Chondrocyte (in vitro differentiated cells): ENCODE results near the gene XPOT. TPM values are rescaled to one million over a fixed set of nuclear protein-coding genes. Genes with fewer than 3 reads are reported as not detected.

Experiments
- DNase-seq: peaks from one replicate; pipeline ENCODE4 v3.0.0; 2021; ENCODE audit warnings: mixed read lengths, low spot score
- H3K27ac Mint-ChIP-seq: one replicate; pipeline ENCODE4 v1.8.0; 2021; ENCODE audit warnings: mild to moderate bottlenecking, moderate library complexity, mixed read lengths; ENCODE audit not compliant: unreplicated experiment
- H3K27me3 Mint-ChIP-seq: 2 replicates; pipeline ENCODE4 v1.8.0; 2021; ENCODE audit warnings: low read depth, mixed read lengths
- H3K36me3 Mint-ChIP-seq: 2 replicates; pipeline ENCODE4 v1.8.0; 2021; ENCODE audit warnings: low read depth, mixed read lengths
- H3K4me1 Mint-ChIP-seq: 2 replicates; pipeline ENCODE4 v1.8.0; 2021; ENCODE audit warnings: low read depth, mild to moderate bottlenecking, mixed read lengths
- H3K4me3 Mint-ChIP-seq: one replicate; pipeline ENCODE4 v1.8.0; 2021; ENCODE audit warnings: mild to moderate bottlenecking, moderate library complexity, mixed read lengths; ENCODE audit not compliant: unreplicated experiment
- H3K9me3 Mint-ChIP-seq: 2 replicates; pipeline ENCODE4 v1.8.0; 2021; ENCODE audit warnings: low read depth, mixed read lengths
- CTCF ChIP-seq: fragments of 200-600 bp; sonication (generic); IDR thresholded peaks from 2 replicates; pipeline ENCODE4 v1.5.0; 2021; ENCODE audit warnings: antibody characterized with exemption, mild to moderate bottlenecking, moderate library complexity
- total RNA-seq: library from RNA; stranded (reverse); gene quantifications from 3 replicates; pipeline ENCODE4 v1.2.1, GENCODE V29; 2021

XPOT gene
- total RNA-seq, 1 donor from 2014 or later = 213 TPM

- TF ChIP-seq CTCF = no peak
- Mint-ChIP-seq H3K4me3 (no peak overlapping the region), H3K9me3 (peaks cover 10% of the 10 kb centered on the region), H3K36me3 (peaks cover 2% of the 10 kb centered on the region), H3K27ac (no peak overlapping the region), H3K27me3 (no peaks in the 10 kb centered on the region), H3K4me1 (peaks cover 4% of the 10 kb centered on the region)
- no peak for DNase-seq
Observed at GRCh38 chr12:64385019-64385418, 19.2 kb upstream of the XPOT start.

- Mint-ChIP-seq H3K27me3 (no peaks in the 10 kb centered on the region), H3K27ac (no peak overlapping the region), H3K4me1 (peaks cover 4% of the 10 kb centered on the region), H3K4me3 (no peak overlapping the region), H3K36me3 (peaks cover 2% of the 10 kb centered on the region), H3K9me3 (peaks cover 6% of the 10 kb centered on the region)
- no peak for TF ChIP-seq CTCF
- DNase-seq = no peak
Observed at GRCh38 chr12:64385468-64385867, 18.7 kb upstream of the XPOT start.

GRCh38 chr12:64387197-64387816, 16.9 kb upstream of the XPOT start:
- H3K4me3 Mint-ChIP-seq = no peak overlapping the region
- H3K27me3 Mint-ChIP-seq = no peaks in the 10 kb centered on the region

GRCh38 chr12:64389154-64389553, 15.0 kb upstream of the XPOT start:
- TF ChIP-seq CTCF = no peak
- Mint-ChIP-seq H3K27ac (no peak overlapping the region), H3K27me3 (no peaks in the 10 kb centered on the region), H3K9me3 (no peaks in the 10 kb centered on the region), H3K4me3 (no peak overlapping the region), H3K4me1 (peaks cover 4% of the 10 kb centered on the region), H3K36me3 (no peaks in the 10 kb centered on the region)
- DNase-seq = no peak

More at GRCh38 chr12:64387197-64387816, 16.9 kb upstream of the XPOT start:
- peaks cover 4% of the 10 kb centered on the region for H3K4me1 Mint-ChIP-seq
- H3K27ac Mint-ChIP-seq = no peak overlapping the region
- no peak for DNase-seq
- no peaks in the 10 kb centered on the region for H3K36me3 Mint-ChIP-seq
- no peaks in the 10 kb centered on the region for H3K9me3 Mint-ChIP-seq
- TF ChIP-seq CTCF = no peak

GRCh38 chr12:64390275-64390851, 13.8 kb upstream of the XPOT start, which contains the start of gene C12orf56:
Gene C12orf56, minus strand, starts transcription at chr12:64390758. Its CDS starts 193 bp downstream, at chr12:64390565.
- Mint-ChIP-seq H3K27ac (no peak within 1 kb of the TSS), H3K4me3 (peak within 1 kb of the TSS; percentile 56), H3K9me3 (no peaks in the 10 kb centered on the region), H3K27me3 (no peaks in the 10 kb centered on the region), H3K36me3 (no peaks in the 10 kb centered on the region), H3K4me1 (peaks cover 3% of the 10 kb centered on the region)
- peak; percentile 94 for DNase-seq
- no peak for TF ChIP-seq CTCF
